ENCODE measurements around the gene HTT.

GRCh38 chr4:3229964-3230363 is 155.5 kb downstream of the HTT start:
- TF ChIP-seq CTCF (IDR thresholded peaks at IDR 0.05): no peak
- no peak for TF ChIP-seq POLR2A (IDR thresholded peaks at IDR 0.05)
